ENCODE measurements around the gene CWF19L2.

DNA sequence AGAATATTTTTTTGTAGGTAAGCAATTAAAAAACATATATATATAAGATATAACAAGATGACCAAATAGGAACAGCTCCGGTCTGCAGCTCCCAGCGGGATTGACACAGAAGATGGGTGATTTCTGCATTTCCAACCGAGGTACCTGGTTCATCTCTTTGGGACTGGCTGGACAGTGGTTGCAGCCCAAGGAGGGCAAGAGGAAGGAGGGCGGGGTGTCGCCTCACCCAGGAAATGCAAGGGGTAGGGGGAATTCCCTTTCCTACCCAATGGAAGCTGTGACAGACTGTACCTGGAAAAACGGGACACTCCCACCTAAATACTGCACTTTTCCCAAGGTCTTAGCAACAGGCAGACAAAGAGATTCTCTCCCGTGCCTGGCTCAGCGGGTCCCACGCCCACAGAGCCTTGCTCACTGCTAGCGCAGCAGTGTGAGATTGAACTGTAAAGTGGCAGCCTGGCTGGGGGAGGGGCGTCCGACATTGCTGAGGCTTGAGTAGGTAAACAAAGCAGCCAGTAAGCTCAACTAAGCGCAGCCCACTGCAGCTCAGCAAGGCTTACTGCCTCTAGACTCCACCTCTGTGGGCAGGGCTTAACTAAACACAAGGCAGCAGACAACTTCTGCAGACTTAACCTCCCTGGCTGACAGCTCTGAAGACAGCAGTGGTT is 163.8 kb downstream of the CWF19L2 start:
- no peak for TF ChIP-seq CTCF (IDR thresholded peaks at IDR 0.05)
- TF ChIP-seq EZH2phosphoT487 (IDR thresholded peaks at IDR 0.05): no peak
- no peak for TF ChIP-seq EZH2 (IDR thresholded peaks at IDR 0.05)

Data from neural progenitor cell (in vitro differentiated cells).